ENCODE data around the gene HS1BP3.

HS1BP3 gene

DNA sequence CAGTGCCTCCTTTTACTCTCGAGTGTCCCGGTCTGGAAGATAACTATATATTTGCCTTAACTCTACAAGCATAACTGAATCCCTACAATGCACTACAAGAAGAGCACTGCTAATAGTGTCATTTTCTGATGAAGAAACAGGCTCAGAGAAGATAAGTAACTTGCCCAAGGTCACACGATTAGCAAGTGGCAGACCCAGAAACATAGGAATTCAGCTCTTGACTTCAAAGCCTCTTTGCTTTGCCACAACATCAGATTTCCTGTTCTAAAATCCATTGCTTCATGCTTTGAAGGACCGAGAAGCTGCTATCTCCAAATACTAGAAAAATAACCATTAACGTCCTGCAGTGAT lies 65.6 kb downstream of the HS1BP3 start:
- DNase-seq (ENCODE audit: low spot score in 2 of 2): no peak
- H3K4me1 ChIP-seq: peaks cover 15% of the 10 kb centered on the region
- H3K9me3 ChIP-seq: no peaks in the 10 kb centered on the region; the same call in 1 of the 2 replicates
- no peak overlapping the region for H3K4me3 ChIP-seq
- H3K36me3 ChIP-seq (replicated peaks): no peaks in the 10 kb centered on the region
- no peaks in the 10 kb centered on the region for H3K27me3 ChIP-seq (ENCODE audit: low read depth)
- in situ Hi-C loops (cut with MboI; ENCODE audit: low sequenced_read_pairs): no loop called here

DNA sequence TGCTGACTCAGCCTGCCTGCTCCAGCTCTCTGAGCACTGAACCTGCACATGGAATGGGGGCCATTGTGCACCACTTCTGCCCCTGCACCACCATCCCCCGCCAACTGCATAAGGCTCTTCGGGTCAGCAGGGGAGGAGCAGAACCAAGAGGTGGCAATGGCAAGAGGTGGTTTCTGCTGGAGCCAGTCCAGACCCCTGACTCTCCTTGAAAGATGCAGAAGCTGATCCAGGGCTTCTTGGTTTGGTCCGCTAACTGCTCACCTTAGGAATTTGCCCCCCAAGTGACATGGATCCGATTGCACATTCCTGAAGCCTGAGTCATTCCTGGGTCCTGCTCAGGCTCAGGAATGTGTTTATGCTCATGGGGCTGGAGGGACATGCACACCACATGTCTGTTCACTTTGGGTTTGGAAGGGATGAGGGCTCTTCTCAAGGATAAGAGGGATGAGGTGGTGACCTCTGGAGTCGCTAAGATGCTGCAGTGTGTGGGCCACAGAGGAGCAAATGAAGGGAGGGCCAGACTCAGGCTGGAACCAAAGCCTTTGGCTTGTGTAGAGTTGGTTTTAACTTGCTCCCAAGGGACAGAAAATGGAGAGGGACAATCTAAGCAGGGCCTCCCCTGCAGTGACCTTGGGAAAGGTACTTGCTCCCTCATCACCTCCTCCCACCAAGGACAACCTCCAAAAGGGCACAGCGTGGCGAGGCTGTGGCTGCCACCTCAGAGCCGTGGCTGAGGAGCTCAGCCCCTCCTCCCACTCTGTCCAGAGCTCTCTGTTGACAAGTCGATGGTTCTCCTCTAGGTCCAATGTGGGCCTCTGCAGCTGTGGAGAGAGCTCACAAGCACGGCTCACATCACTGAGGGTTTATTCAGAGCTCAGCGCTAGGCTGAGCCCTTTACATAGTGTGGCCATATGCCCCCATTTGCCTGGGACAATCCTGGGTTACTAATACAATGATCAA lies 66.2 kb downstream of the HS1BP3 start:
- Histone ChIP-seq H3K4me1 (peaks cover 15% of the 10 kb centered on the region), H3K9me3 (no peaks in the 10 kb centered on the region; the same call in 1 of the 2 replicates), H3K36me3 (replicated peaks) (no peaks in the 10 kb centered on the region), H3K27me3 (ENCODE audit: low read depth) (no peaks in the 10 kb centered on the region), H3K4me3 (no peak overlapping the region)
- DNase-seq (ENCODE audit: low spot score in 2 of 2): peak; percentile 76 to 77
- in situ Hi-C loops (cut with MboI; ENCODE audit: low sequenced_read_pairs): no loop called here

DNA sequence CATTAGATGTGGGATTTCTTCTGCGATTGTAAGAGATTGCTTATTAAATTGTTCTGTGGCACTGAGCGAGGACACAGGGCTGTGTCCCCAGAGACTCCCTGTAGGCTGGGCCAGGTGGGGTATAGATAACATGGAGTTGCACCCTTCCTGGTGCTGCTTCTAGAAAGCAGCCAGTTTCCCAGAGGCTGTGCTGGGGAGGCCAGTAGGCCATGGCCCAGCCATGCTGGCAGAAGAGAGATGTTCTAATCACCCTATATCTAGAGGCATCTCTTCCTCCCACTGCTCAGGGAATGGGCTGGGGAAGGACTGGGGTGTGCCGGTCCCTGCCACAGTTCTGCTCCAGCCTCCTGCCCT lies 66.9 kb downstream of the HS1BP3 start:
- DNase-seq (ENCODE audit: low spot score in 2 of 2): no peak
- no peaks in the 10 kb centered on the region for H3K27me3 ChIP-seq (ENCODE audit: low read depth)
- peaks cover 15% of the 10 kb centered on the region for H3K4me1 ChIP-seq
- no peak overlapping the region for H3K4me3 ChIP-seq
- H3K9me3 ChIP-seq: no peaks in the 10 kb centered on the region; the same call in 1 of the 2 replicates
- in situ Hi-C loops (cut with MboI; ENCODE audit: low sequenced_read_pairs): no loop called here
- no peaks in the 10 kb centered on the region for H3K36me3 ChIP-seq (replicated peaks)

DNA sequence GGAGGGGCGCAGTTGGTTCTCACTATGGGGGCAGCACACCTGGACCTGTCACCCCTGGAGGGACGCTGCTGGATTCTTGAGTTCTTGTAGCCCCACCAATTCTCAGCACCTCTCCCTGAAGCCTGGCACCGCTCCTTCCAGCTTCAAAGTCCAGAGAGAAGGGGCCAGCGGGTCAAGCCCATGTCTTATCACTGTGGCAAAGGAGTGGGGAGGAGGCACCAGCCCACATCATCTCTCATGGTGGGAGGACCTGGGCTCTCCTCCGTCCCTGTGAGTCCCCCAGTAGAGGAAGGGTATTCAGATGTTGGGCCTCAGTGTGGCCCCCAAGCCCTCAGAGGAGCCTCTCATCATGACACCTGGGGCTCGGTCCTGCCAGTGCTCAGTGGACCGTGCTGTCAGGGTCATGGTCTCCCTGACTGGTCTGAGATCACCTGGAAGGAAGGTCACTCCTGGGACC lies 67.4 kb downstream of the HS1BP3 start:
- no peak for DNase-seq (ENCODE audit: low spot score in 2 of 2)
- H3K9me3 ChIP-seq: no peaks in the 10 kb centered on the region; the same call in 1 of the 2 replicates
- H3K36me3 ChIP-seq (replicated peaks): no peaks in the 10 kb centered on the region
- H3K4me3 ChIP-seq: no peak overlapping the region
- in situ Hi-C loops (cut with MboI; ENCODE audit: low sequenced_read_pairs): no loop called here
- H3K4me1 ChIP-seq: peaks cover 15% of the 10 kb centered on the region
- no peaks in the 10 kb centered on the region for H3K27me3 ChIP-seq (ENCODE audit: low read depth)

DNA sequence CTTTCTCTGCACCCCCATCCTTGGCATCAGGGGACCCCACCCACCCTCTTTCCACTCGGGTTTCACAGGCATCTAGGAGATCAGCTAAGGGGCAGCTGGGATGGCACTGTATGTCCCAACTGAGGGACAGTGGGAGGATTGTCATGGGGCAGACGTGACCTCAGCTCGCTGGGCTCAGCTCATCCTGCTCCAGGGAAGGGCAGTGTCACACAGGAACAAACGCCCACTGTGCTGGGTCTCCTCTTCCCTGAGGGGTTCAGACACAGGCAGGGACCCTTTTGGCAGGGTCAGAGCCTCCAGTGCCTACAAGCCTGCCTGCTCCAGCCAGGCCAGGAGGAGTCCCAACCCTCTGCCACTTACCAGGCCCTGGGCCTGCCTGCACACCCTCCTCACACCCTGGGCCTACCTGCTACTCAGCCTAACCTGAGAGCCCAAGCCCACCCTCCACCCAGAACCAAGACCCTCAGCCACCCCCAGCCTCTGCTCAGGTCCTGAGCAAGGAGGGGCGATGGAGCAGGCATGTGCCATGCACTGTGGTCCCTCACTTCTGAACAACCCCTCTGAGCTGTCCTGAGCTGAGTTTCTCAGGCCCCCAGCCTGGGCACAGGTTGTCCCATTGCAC lies 68.2 kb downstream of the HS1BP3 start:
- Histone ChIP-seq H3K27me3 (ENCODE audit: low read depth) (no peaks in the 10 kb centered on the region), H3K4me3 (no peak overlapping the region), H3K4me1 (peaks cover 15% of the 10 kb centered on the region), H3K9me3 (no peaks in the 10 kb centered on the region; the same call in 1 of the 2 replicates), H3K36me3 (replicated peaks) (no peaks in the 10 kb centered on the region)
- in situ Hi-C loops (cut with MboI; ENCODE audit: low sequenced_read_pairs): no loop called here
- no peak for DNase-seq (ENCODE audit: low spot score in 2 of 2)

DNA sequence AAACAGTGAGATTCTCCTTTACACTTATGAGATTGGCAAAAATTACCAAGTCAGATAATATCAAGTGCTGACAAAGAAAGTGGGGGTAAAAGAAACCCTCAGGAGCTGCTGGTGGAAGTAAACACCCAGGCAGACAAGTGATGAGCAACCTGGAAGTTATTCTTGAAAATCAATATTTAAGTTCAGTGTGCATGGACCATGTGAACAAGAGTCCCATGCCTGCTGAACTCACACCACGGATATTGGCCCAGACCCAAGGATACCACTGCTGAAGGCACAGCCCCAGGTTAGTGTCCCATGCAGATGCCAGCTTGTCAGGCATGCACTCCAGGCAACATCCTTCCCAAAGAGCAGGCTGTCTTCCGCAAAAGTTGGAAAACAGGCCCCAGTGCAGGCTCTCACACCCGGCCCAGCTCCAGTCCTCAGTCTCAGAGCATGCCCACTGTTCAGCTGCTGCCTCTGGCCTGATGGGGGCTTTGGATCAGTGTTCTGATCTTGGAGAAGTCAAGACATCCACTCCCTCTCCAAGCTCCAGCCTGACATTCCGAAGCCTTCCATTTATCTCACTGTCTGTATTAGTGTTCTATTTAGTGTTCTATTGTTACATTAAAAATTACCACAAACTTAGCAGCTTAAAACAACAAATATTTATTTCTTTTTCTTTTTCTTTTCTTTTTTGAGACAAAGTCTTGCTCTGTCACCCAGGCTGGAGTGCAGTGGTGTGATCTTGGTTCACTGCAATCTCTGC lies 70.0 kb downstream of the HS1BP3 start:
- no peak for DNase-seq (ENCODE audit: low spot score in 2 of 2)
- peaks cover 15% of the 10 kb centered on the region for H3K4me1 ChIP-seq
- H3K9me3 ChIP-seq: no peaks in the 10 kb centered on the region; the same call in 1 of the 2 replicates
- no peaks in the 10 kb centered on the region for H3K36me3 ChIP-seq (replicated peaks)
- in situ Hi-C loops (cut with MboI; ENCODE audit: low sequenced_read_pairs): no loop called here
- H3K4me3 ChIP-seq: no peak overlapping the region
- H3K27me3 ChIP-seq (ENCODE audit: low read depth): no peaks in the 10 kb centered on the region

DNA sequence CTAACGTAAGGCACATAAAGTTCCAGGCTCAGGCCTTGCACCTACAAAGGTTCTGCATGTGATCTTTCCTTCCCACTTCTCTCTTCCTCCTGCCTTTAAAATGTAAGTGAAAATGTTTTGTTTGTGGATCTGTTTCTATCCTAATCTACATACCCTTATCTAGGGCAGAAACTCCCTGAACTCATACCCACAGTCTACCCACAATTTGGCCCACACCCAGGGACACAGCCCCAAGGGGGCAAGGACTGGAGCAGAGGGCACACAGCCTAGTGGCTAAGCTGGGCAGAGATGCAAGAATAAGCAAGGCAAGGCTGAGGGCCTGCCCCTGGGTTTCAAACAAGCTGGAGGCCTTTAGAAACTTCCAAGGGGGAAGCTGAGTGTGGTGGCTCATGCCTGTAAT lies 71.0 kb downstream of the HS1BP3 start:
- H3K27me3 ChIP-seq (ENCODE audit: low read depth): no peaks in the 10 kb centered on the region
- peaks cover 10% of the 10 kb centered on the region for H3K4me1 ChIP-seq
- H3K9me3 ChIP-seq: no peaks in the 10 kb centered on the region; the same call in 1 of the 2 replicates
- no peak overlapping the region for H3K4me3 ChIP-seq
- no peak for DNase-seq (ENCODE audit: low spot score in 2 of 2)
- no peaks in the 10 kb centered on the region for H3K36me3 ChIP-seq (replicated peaks)
- in situ Hi-C loops (cut with MboI; ENCODE audit: low sequenced_read_pairs): no loop called here

DNA sequence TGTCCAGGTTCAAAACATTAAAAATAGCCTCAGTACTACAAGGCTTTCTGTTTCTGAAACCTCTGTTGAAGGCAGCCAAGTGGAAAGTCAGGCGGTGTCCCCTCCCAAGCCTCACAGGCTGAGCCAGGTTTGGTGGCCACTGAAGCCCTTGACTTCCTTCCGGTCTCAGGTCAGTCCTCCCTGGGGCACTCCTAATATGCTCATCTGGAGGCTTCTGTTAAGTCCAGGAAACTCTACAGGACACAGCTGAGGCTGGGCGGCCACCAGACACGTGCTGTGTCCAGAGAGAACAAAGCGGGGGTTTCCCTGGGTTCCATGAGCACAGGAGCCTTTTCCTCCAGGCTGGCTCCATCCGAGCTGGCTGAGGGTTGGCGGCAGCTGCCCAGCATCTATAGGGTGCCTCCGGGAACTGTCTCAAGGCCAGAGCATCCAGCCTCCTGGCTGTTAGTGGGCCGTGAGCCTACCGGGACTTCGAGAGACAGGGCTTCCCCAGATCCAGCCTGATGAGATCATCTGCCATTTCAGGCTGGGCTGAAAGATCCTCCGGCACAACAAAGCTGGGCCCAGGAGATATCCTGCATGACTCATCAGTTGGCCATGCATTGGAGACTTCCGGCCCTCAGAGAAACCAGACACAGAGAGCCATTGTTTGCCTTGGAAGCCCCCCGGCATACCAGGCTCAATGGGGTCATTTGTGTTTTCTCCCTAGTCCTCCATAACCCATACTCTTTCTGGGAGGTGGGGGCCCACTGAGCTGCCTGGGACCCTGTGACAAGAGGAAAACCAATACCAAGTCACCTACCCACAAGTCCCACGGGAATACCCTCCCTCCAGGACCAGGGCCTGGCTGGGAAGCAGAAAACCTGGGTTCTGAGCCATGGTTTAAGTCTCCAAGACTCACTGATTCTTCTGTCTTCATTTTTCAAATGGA lies 71.7 kb downstream of the HS1BP3 start:
- no peak overlapping the region for H3K4me3 ChIP-seq
- H3K4me1 ChIP-seq: peaks cover 3% of the 10 kb centered on the region
- no peaks in the 10 kb centered on the region for H3K27me3 ChIP-seq (ENCODE audit: low read depth)
- H3K9me3 ChIP-seq: no peaks in the 10 kb centered on the region; the same call in 1 of the 2 replicates
- peak in 1 of 2 experiments; percentile 33 for DNase-seq (ENCODE audit: low spot score in 2 of 2)
- in situ Hi-C loops (cut with MboI; ENCODE audit: low sequenced_read_pairs): no loop called here
- H3K36me3 ChIP-seq (replicated peaks): no peaks in the 10 kb centered on the region

DNA sequence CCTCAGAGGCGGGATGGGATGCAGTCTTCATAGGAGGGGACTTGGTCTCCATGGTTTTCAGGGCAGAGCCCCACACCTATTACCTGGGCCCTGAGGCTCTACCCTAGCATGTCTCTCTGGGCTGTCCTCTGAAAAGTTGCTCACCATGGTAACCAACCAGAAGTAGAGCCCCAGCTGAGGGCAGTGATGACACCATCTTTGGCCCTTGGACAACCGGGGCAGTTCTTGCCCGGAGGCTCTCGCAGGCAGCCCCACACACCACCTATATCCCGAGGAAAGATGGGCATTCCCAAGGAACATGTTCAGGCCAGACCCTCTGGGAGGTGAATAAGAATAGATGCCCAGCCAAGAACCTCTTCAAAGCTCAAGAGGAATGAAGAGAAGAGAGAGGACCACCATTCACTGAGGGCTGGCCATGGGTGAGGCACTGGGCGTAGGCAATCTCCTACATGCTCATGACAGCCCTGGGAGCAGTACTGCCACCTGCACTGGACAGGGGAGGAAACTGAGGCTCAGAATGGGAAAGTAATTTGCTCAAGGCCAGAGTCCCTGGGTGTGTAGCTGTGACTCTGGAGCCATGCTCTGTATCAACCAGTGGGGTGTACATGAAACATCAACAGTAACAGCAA lies 72.5 kb downstream of the HS1BP3 start:
- in situ Hi-C loops (cut with MboI; ENCODE audit: low sequenced_read_pairs): no loop called here
- no peak for DNase-seq (ENCODE audit: low spot score in 2 of 2)
- H3K36me3 ChIP-seq (replicated peaks): no peaks in the 10 kb centered on the region
- H3K9me3 ChIP-seq: no peaks in the 10 kb centered on the region; the same call in 1 of the 2 replicates
- H3K4me1 ChIP-seq: no peaks in the 10 kb centered on the region
- H3K4me3 ChIP-seq: no peak overlapping the region
- H3K27me3 ChIP-seq (ENCODE audit: low read depth): no peaks in the 10 kb centered on the region

DNA sequence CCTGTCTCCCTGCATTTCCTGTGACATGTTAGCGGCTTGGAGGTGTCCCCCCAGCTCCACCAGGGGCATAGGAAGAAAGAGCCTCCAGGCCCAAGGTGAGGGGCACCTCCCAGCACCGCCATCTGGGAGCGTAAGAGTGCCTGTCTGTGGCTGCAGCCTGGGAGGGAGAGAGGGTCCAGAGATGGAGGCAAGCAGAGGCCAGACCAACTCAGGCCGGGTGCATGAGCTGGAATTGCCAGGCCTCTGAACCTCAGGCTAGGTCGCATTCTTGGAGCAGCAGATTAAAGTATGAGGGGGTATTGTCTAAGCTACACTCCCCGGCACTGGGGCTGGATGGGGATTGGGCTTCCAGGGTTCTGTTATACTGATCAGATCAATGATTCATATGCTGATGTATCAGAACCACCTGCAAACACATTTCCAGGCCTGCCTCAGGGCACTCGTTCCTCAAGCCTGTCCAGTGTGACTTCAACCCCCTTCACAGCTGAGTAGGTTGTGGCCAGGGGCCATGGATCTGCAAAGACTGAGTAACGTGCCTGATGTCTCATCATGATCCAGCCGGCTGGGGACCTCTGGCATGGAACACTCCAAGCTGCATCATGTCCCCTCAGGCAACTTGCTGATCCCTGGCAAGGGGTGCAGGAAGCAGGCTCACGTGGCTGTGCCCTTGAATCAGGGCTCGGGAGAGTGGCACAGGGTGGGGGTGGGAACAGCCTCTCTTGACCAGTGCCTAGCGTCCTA lies 73.2 kb downstream of the HS1BP3 start:
- Histone ChIP-seq H3K36me3 (replicated peaks) (no peaks in the 10 kb centered on the region), H3K4me1 (no peaks in the 10 kb centered on the region), H3K27me3 (ENCODE audit: low read depth) (no peaks in the 10 kb centered on the region), H3K4me3 (no peak overlapping the region), H3K9me3 (no peaks in the 10 kb centered on the region; the same call in 1 of the 2 replicates)
- DNase-seq (ENCODE audit: low spot score in 2 of 2): no peak
- in situ Hi-C loops (cut with MboI; ENCODE audit: low sequenced_read_pairs): no loop called here

DNA sequence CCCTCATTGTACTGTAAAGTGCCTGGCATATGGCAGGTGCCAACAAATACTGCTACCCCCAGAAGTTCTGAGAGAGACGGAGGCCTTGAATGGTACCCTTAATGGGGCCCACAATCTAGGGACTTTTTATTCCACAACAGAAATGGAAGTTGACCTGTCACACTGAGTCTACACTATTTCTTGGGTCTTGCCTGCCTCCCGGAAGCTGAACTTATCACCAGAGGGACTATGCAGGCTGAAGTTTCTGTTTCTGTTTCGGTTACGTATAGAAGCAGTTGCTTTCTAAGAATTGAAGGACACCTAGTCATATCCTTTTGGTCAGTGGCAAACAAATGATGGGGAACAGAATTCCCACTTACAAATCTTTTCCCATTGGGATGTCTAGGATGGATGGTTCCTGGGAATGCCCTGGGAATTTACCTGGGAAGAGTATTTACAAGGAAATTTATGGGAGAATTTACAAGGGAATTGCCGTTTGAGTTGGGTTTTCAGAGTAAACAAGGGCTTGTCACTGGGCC lies 74.2 kb downstream of the HS1BP3 start:
- Histone ChIP-seq H3K9me3 (no peaks in the 10 kb centered on the region; the same call in 1 of the 2 replicates), H3K36me3 (replicated peaks) (no peaks in the 10 kb centered on the region), H3K27me3 (ENCODE audit: low read depth) (no peaks in the 10 kb centered on the region), H3K4me1 (no peaks in the 10 kb centered on the region), H3K4me3 (no peak overlapping the region)
- no peak for DNase-seq (ENCODE audit: low spot score in 2 of 2)
- in situ Hi-C loops (cut with MboI; ENCODE audit: low sequenced_read_pairs): no loop called here

Measured in HAP-1 (cell line).